Skin of body (tissue), 3 donors: ENCODE measurements around the gene AATK. TPM values are rescaled to one million over a fixed set of nuclear protein-coding genes. Genes with fewer than 3 reads are reported as not detected.

Experiments
- DNase-seq: peaks from one replicate; lab custom pipeline; 2025; lab: John Stamatoyannopoulos, UW
- small RNA-seq: library from RNA; depleted of rRNA; stranded (forward); fragments of <200 nt; gene quantifications from one replicate; pipeline ENCODE3, GENCODE V24; 2014; ENCODE audit warnings: low replicate concordance
- total RNA-seq: library from RNA; depleted of rRNA; stranded (reverse); fragments of >200 nt; gene quantifications from one replicate; pipeline ENCODE4 v1.2.3, GENCODE V29; 2014

The AATK gene
- total RNA-seq, 1 donor from 2014 or later: 2.8 TPM

DNA sequence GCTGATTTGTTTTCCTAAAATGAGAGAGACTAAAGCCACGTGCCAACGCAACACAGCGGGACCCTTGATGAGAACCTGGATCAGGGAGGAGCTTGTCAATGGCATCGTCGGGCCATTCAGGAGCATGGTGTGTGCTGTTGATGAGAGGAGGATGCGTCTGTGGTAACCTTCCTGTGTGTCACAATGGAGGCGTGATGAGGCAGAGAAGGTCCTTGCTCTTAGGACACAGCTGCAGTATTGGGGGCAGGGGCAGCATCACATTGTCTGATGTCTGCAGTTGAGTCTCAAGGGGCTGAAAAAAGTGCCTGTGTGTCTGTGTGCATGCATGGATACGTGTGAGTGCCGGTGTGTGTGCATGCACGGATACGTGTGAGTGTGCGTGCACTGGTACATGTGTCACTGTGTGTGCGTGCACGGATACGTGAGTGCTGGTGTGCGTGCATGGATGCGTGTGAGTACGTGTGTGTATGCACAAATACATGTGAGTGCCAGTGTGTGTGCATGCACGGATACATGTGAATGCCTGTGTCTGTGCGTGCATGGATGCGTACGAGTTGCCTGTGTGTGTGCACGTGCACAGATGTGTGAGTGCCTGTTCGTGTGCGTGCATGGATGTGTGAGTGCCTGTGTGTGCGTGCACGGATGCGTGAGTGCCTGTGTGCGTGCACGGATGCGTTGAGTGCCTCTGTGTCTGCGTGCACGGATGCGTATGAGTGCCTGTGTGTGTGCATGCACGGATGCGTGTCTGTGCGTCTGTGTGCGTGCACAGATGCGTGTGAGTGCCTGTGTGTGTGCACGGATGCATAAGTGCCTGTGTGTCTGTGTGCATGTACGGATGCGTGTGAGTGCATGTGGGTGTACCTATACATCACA lies 91.8 kb downstream of the AATK start:
- DNase-seq: no peak

DNA sequence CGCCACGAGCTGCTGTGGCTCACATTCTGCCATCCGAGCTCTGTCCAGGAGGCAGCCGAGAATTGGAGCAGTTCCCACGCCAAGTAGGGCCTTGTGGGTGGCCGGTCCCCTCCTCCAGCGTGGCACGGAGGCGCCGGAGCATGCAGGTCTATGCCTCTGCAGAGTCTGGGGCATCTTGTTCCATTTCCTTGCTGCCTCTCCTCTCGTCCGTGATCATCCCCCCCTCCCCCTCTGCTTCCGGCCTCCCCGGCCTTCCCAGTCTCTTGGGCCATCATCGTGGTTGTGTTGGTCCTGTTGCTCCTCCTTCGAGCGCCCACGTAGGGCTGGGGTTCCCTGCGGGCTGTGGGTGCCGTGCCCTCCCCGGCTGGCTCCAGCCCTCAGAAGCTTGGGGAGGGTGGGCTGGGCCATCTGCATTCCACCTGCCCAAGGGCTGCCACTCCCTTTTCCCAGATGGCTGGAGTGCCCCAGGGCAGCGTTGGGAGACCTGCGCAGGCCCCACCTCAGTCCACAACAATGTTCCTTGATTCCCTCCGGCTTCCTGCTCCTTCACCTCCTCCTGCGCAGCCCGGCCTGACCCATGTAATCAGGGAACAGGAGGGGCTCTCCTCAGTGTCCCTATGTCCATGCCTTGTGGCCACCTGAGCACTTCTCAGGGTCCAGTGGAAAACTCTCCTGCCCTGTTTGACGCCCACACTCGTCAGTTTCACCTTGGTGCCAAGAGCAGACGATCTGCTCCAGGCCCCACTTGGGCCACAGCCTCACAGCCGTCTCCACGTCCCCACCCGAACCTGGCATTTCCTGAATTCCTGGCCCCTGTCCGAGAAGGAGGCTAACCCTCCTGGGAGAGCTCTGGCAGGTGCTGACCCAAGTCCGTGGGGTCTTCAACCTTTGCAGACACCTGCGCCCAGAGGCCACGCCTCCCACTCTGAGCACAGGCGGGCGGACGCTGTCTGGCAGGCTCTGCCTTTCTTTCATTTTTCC lies 94.0 kb downstream of the AATK start:
- DNase-seq: no peak

DNA sequence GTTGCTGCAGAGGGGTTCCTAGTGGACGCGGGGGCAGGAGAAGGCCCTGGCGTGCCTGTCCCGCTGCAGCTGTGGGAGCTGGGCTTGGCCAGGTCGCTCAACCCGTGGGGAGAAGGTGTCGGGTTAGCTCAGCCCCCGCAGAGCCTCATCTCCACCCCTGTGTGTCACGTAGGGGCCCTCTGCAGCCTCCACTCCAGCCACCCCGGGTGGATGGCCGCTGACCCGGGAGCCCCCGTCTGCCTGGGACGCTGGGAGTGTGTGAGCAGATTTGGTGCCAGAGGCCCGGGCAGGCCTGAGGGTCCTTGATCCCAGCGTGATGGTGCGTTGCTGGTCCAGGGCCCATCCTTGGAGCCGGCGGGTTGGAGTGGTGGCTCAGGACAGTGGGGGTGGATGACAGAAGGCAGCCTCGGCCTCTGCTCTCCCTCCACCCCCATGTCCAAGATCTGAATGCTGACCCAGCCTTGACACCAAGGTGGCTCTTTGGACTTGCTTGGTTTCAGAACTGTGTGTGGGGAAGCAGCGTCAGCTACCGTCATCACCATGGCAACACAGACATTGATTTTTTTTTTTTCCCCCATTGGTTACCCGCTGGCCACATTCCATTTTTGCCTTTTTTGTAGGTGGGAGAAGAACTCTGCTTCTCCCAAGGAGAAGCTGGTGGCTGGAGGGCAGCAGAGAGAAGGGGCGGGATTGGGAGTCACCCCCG lies 95.3 kb downstream of the AATK start:
- DNase-seq: no peak

DNA sequence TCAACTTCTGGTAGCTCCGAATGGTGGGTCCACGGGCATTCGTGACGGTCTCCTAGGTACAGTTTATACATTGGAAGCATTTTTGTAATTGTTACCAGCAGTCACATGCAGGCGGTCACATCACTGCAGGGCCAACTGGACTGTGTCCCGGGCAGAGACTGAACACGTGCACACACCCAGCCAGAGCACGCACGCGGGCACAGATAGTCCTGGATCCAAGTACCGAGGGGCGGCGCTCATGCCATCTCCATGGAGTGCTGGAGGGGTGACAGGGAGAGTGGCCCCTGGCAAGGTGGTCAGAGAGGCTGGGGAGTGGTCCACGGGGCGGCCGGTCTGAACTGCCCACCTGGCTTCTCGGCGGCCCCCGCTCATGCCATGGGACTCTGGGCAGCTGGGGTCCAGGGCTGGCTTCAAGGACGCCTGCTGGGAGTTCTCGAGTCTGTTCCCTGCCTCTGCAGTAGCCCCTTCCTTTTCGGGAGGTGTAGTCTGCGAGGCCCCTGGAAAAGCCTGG lies 96.8 kb downstream of the AATK start:
- no peak for DNase-seq

DNA sequence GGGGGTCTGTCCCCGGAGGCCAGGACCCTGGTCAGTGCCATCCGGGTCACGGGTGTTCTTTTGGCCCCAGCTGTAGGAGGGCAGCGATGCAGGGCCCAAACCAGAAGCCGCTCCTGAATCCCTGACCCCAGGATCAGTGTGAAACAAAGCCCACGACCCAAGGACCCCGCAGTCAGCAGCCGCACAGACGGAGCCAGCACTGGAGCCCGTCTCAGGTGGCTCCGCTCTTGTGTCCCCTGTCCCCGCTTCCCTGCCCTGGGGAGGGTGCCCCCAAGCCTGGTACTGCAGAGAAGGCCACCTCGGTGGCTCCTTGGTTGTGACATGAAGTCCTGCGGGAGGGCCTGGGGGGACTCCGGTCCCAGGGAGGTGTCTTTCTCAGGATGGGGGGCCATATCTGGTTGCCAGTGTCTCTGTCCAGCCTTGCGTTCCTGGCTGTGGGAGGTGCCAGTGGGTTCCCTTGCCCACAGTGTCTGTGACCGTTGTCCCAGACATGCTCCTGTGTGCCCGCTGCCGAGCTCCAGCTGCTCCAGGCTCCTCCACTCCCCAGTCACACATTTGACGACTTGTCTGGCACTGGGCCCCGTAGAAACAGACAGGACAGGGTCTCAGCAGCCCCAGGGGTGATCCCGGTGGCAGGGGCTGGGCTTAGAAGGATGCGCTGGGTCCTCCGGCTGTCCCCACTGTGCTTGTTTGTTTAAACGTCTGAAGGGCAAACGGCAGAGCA lies 97.4 kb downstream of the AATK start:
- DNase-seq: no peak

DNA sequence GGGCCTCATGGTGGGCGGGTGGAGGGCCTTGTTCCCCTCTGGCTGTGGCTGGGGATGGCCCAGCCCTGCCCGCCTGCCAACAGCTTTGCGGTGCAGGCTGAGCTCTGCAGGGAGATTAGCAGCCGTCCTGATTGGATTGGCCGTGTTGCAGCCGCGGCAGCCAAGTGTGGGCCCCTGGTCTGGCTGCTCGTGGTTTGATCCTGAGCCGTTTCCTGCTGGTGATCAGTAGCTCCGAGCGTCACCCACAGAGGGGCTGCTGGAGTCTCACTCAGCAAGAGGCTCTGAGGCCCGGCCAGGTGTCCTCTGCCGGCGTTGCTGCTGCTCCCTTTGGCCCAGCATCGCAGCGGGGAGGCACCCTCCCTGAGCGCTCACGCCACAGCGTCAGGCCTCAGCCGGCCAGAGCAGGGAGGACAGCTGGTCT lies 98.6 kb downstream of the AATK start:
- no peak for DNase-seq

Small RNA genes within 50 kb of the gene (small RNA-seq; reads per million reads assigned to genes)
- gene MIR1250 (not detected), gene MIR3065 (15.5 reads per million, percentile 93 among the genes with 10 or more reads in this experiment), gene MIR657 (not detected)

Other genes starting within 250 kb of the AATK start
- 14.5 TPM for gene CHMP6, start 174.4 kb downstream of the AATK start, total RNA-seq
- 34.6 TPM for gene BAIAP2, start 131.1 kb downstream of the AATK start, total RNA-seq
- gene PVALEF, start 714 bp downstream of the AATK start, total RNA-seq: not detected
- gene CEP131, start 56.7 kb upstream of the AATK start, total RNA-seq: 8.5 TPM
- 9.7 TPM for gene TEPSIN, start 72.8 kb upstream of the AATK start, total RNA-seq
- gene NDUFAF8, start 73.1 kb upstream of the AATK start, total RNA-seq: 10.7 TPM
- 29.2 TPM for gene SLC38A10, start 129.1 kb upstream of the AATK start, total RNA-seq
- 9.5 TPM for gene BAHCC1, start 229.2 kb upstream of the AATK start, total RNA-seq